ENCODE measurements around the gene FLOT1.
"Not testable (repeated sequence)": the region's sequence is repeated elsewhere in the genome, so short reads cannot be mapped to it uniquely, and the experiment has no call there.

DNA sequence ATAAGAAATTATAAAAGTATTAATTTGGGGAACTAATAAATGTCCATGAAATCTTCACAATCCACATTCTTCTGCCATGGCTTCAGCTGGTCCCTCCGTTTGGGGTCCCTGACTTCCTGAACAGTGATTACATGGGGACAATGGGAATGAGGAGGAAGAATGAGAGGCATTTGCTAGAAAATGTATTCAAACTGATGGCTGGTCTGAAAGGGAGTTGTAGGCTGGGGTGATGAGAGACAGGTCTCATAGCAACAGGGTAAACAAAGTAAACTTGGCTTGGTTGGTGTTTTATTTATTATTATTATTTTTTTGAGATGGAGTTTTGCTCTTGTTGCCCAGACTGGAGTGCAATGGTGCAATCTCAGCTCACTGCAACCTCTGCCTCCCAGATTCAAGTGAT lies 23.0 kb upstream of the FLOT1 start:
- not testable (repeated sequence) for TF ChIP-seq POLR2A (IDR thresholded peaks at IDR 0.05; ENCODE audit: low read depth, low read length); CHD1 (IDR thresholded peaks at IDR 0.05; ENCODE audit: low read depth, low read length); MAFK (IDR thresholded peaks at IDR 0.05; ENCODE audit: low read depth, low read length); MAZ (IDR thresholded peaks at IDR 0.05; ENCODE audit: borderline replicate concordance, low read depth, low read length); SMC3 (IDR thresholded peaks at IDR 0.05; ENCODE audit: low read depth, low read length); BHLHE40 (IDR thresholded peaks at IDR 0.05; ENCODE audit: low read depth, low read length); RAD21 (IDR thresholded peaks at IDR 0.05; ENCODE audit: low read length); FOS (IDR thresholded peaks at IDR 0.05; ENCODE audit: low read depth, low read length); RFX5 (IDR thresholded peaks at IDR 0.05; ENCODE audit: low read depth, low read length); NFE2L2 (IDR thresholded peaks at IDR 0.05; ENCODE audit: low read depth, low read length); RCOR1 (IDR thresholded peaks at IDR 0.05; ENCODE audit: insufficient replicate concordance, low read length)
- TF ChIP-seq, protein P1, sequence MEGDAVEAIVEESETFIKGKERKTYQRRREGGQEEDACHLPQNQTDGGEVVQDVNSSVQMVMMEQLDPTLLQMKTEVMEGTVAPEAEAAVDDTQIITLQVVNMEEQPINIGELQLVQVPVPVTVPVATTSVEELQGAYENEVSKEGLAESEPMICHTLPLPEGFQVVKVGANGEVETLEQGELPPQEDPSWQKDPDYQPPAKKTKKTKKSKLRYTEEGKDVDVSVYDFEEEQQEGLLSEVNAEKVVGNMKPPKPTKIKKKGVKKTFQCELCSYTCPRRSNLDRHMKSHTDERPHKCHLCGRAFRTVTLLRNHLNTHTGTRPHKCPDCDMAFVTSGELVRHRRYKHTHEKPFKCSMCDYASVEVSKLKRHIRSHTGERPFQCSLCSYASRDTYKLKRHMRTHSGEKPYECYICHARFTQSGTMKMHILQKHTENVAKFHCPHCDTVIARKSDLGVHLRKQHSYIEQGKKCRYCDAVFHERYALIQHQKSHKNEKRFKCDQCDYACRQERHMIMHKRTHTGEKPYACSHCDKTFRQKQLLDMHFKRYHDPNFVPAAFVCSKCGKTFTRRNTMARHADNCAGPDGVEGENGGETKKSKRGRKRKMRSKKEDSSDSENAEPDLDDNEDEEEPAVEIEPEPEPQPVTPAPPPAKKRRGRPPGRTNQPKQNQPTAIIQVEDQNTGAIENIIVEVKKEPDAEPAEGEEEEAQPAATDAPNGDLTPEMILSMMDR (conservative IDR thresholded peaks at IDR 0.05; ENCODE audit: low read depth, low read length), result not testable (repeated sequence)
- TF ChIP-seq, protein P2, sequence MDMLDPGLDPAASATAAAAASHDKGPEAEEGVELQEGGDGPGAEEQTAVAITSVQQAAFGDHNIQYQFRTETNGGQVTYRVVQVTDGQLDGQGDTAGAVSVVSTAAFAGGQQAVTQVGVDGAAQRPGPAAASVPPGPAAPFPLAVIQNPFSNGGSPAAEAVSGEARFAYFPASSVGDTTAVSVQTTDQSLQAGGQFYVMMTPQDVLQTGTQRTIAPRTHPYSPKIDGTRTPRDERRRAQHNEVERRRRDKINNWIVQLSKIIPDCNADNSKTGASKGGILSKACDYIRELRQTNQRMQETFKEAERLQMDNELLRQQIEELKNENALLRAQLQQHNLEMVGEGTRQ (IDR thresholded peaks at IDR 0.05; ENCODE audit: low read depth, low read length), result not testable (repeated sequence)
- TF ChIP-seq, protein P3, sequence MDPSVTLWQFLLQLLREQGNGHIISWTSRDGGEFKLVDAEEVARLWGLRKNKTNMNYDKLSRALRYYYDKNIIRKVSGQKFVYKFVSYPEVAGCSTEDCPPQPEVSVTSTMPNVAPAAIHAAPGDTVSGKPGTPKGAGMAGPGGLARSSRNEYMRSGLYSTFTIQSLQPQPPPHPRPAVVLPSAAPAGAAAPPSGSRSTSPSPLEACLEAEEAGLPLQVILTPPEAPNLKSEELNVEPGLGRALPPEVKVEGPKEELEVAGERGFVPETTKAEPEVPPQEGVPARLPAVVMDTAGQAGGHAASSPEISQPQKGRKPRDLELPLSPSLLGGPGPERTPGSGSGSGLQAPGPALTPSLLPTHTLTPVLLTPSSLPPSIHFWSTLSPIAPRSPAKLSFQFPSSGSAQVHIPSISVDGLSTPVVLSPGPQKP (IDR thresholded peaks at IDR 0.05; ENCODE audit: borderline replicate concordance, low read depth, low read length), result not testable (repeated sequence)
